Heart left ventricle (tissue), 16 donors: ENCODE data around the gene HSPB6. TPM values are rescaled to one million over a fixed set of nuclear protein-coding genes. Genes with fewer than 3 reads are reported as not detected.
"Not testable (repeated sequence)": the region's sequence is repeated elsewhere in the genome, so short reads cannot be mapped to it uniquely, and the experiment has no call there.

Source experiments
- ATAC-seq, 4 donors: fragments of 200-7000 bp; cut with Tn5 transposase; one replicate each; pipeline ENCODE4 v1.9.1; 2020 to 2022; ENCODE audit warnings: moderate library complexity in 4 of 4, mild to moderate bottlenecking in 3 of 4, moderate number of reproducible peaks in 1 of 4
- DNase-seq, 5 donors: peaks; one replicate each; pipeline ENCODE4 v3.0.0-alpha.2; 2020
- H3K27ac ChIP-seq, 12 donors: fragments of 200-600 bp; sonication (generic) in 4 of 12; one replicate each; pipeline versions ENCODE4 v1.5.0 to v1.8.0; 2016 to 2022; ENCODE audit warnings: mild to moderate bottlenecking in 2 of 12
- H3K27me3 ChIP-seq, 9 donors: fragments of 200-600 bp; sonication (generic) in 2 of 9; one replicate each; pipeline versions ENCODE4 v1.5.1 to v1.8.0; 2016 to 2022; ENCODE audit warnings: mild to moderate bottlenecking in 3 of 9
- H3K36me3 ChIP-seq, 9 donors: fragments of 200-600 bp; sonication (generic) in 2 of 9; one replicate each; pipeline versions ENCODE4 v1.5.0 to v1.8.0; 2018 to 2022; ENCODE audit warnings: mild to moderate bottlenecking in 2 of 9
- H3K4me1 ChIP-seq, 12 donors: fragments of 200-600 bp; sonication (generic) in 4 of 12; one replicate each; pipeline versions ENCODE4 v1.5.0 to v1.8.0; 2016 to 2022; ENCODE audit warnings: mild to moderate bottlenecking in 3 of 12
- H3K4me3 ChIP-seq, 12 donors: fragments of 200-600 bp; sonication (generic) in 4 of 12; one replicate each; pipeline versions ENCODE4 v1.5.0 to v1.8.0; 2017 to 2022; ENCODE audit warnings: mild to moderate bottlenecking in 9 of 12, moderate library complexity in 4 of 12
- H3K9me3 ChIP-seq, 12 donors: fragments of 200-600 bp; sonication (generic) in 4 of 12; one replicate each; pipeline versions ENCODE4 v1.5.0 to v1.8.0; 2016 to 2022; ENCODE audit warnings: mild to moderate bottlenecking in 1 of 12
- POLR2A ChIP-seq, 2 donors: fragments of 450-650 bp; IDR thresholded peaks; one replicate each; pipeline ENCODE4 v1.6.1; 2017; ENCODE audit warnings: antibody characterized with exemption in 2 of 2, mild to moderate bottlenecking in 2 of 2, moderate library complexity in 2 of 2
- WGBS, 4 donors: extraction: QIAGEN DNeasy Blood & Tissue Kit in 2 of 4; methylation state at CpG; one replicate each; pipeline versions ENCODE4 v1.1.5 to v1.1.7; 2013 to 2018; 5-methylcytosine and 5-hydroxymethylcytosine counted together
- intact Hi-C, 10 donors: fragments of 100-400 bp; cut with DNase I; formaldehyde crosslinking; loops; one replicate each; pipeline versions ENCODE4 v1.11.1 to v1.14.2; 2022
- polyA plus RNA-seq, 2 donors: library from polyadenylated mRNA; stranded (reverse); fragments of 200-250 nt; gene quantifications; one replicate each; pipeline ENCODE4 v1.2.3, GENCODE V29; 2013
- total RNA-seq, 9 donors: library from RNA; depleted of rRNA in 2 of 9; stranded (reverse); fragments of >200 nt in 2 of 9; fragmentation: NEBNext Ultra II Directional in 3 of 9; extraction: Animal tissue kit (Norgen Biotek cat#: 25700) in 3 of 9; gene quantifications; one replicate each; pipeline versions ENCODE4 v1.1.0 to v1.2.4, GENCODE V29; 2016 to 2023
- TF ChIP-seq, protein P1 (sequence below), 12 donors: fragments of 200-600 bp; sonication (generic) in 4 of 12; IDR thresholded peaks; one replicate each; pipeline versions ENCODE4 v1.5.0 to v1.8.0; 2018 to 2022; ENCODE audit warnings: antibody characterized with exemption in 12 of 12, mild to moderate bottlenecking in 5 of 12
- donor health status: ischemic (EF 13 %, LVEDD 7.1; RV severe dilation, severe dysfunction).
- donor health status: healthy with polysubstance abuse.
- donor health status: DM: no; HTN: yes; CAD: no.
- donor health status: DM: no; HTN: no; CAD: no.
- donor health status: ischemic (EF 25% LVEDD 6.9; RV normal size, moderate dysfunction).
- donor health status: ischemic (EF 25% LVEDD 5.7; RV mildly dilated, moderate dysfunction).
- donor health status: healthy.
- donor health status: DM: yes; HTN: yes; CAD: no.
- donor health status: ischemic (EF 35%, LVEDD 5.7; RV mildly dilated, moderate dysfunction).
- donor health status: nonischemic (EF 11% LVEDD 7.7; RV severe dilation, severe dysfunction).
- donor health status: DM: yes; HTN: yes; CAD: no.
- donor health status: PGD.
- donor health status: ischemic (EF 29% LVEDD 5.4; RV normal size, mild dysfunction).
- donor health status: nonischemic (EF 23%, LVEDD 6.1; RV moderate dilation, normal function).

The HSPB6 gene
- total and polyA plus RNA-seq, 11 donors = 156 to 1,012 (median 585) TPM

DNA sequence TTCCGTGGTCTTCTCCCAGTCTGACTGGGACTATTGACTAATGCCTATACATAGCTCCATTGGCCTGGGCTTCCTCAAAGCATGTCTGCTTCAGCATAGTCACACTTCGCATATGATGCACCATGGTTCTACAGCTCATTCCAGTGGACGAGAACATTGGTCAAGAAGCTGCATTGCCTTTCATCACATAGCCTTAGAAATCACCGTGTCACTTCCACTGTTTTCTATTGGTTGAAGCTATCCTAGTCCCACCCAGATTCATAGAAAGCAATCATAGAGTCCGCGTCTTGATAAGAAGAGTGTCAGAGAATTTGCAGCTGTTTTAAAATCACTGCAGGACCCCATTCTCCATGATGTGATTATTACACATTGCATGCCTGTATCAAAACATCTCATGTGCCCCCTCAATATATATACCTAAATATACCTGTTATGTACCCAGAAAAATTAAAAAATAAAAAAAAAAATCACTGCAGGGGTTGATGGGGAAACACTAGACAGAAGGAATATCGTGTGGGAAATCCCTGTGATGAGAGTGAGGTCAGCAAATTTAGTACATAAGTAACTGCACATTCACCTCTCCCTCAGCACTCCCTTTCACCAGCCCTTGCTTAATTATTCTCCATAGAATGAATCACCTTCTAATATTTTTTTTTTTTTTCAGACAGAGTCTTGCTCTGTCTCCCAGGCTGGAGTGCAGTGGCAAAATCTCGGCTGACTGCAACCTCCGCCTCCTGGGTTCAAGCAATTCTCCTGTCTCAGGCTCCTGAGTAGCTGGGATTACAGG is 16.4 kb upstream of the HSPB6 start:
- Histone ChIP-seq H3K27ac (no peak overlapping the region), H3K36me3 (peaks cover 0 to 10% (median 0%) of the 10 kb centered on the region in 9 donors), H3K27me3 (no peaks in the 10 kb centered on the region), H3K4me3 (no peak overlapping the region), H3K9me3 (no peaks in the 10 kb centered on the region), H3K4me1 (peaks cover 0 to 17% (median 5%) of the 10 kb centered on the region in 12 donors)
- TF ChIP-seq, protein P1, sequence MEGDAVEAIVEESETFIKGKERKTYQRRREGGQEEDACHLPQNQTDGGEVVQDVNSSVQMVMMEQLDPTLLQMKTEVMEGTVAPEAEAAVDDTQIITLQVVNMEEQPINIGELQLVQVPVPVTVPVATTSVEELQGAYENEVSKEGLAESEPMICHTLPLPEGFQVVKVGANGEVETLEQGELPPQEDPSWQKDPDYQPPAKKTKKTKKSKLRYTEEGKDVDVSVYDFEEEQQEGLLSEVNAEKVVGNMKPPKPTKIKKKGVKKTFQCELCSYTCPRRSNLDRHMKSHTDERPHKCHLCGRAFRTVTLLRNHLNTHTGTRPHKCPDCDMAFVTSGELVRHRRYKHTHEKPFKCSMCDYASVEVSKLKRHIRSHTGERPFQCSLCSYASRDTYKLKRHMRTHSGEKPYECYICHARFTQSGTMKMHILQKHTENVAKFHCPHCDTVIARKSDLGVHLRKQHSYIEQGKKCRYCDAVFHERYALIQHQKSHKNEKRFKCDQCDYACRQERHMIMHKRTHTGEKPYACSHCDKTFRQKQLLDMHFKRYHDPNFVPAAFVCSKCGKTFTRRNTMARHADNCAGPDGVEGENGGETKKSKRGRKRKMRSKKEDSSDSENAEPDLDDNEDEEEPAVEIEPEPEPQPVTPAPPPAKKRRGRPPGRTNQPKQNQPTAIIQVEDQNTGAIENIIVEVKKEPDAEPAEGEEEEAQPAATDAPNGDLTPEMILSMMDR (IDR thresholded peaks at IDR 0.05) = no peak
- no peak for TF ChIP-seq POLR2A (IDR thresholded peaks at IDR 0.05)
- 45 to 52% (median 50%) methylated on average over 9 of the region's 9 CpGs for WGBS, 4 donors
- DNase-seq = no peak
- no peak for ATAC-seq
- intact Hi-C loops = loop anchor here in 2 of 10 donors (10.0 kb wide), 2 partner anchors 112 to 162 kb away; partner anchors contain the start of gene LRFN3 (in 1 of the 2)

DNA sequence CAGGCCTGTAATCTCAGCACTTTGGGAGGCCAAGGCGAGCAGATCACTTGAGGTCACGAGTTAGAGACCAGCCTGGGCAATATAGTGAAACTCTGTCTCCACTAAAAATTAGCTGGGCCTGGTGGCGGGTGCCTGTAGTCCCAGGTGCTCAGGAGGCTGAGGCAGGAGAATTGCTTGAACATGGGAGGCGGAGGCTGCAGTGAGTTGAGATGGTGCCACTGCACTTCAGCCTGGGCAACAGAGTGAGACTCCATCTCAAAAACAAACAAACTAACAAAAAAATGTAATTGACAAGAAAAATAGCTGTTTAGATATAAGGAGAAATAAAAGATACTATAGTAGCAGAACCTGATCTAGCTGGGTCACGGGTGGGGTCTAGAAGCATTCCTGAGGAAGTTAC is 15.5 kb upstream of the HSPB6 start:
- not testable (repeated sequence) for H3K4me3 ChIP-seq, H3K27ac ChIP-seq, H3K9me3 ChIP-seq, H3K27me3 ChIP-seq, ATAC-seq, DNase-seq
- 93 to 97% (median 97%) methylated on average over 5 of the region's 5 CpGs for WGBS, 4 donors
- H3K36me3 ChIP-seq = peaks cover 0 to 11% (median 0%) of the 10 kb centered on the region in 9 donors
- intact Hi-C loops = loop anchor here in 2 of 10 donors (10.0 kb wide), 2 partner anchors 112 to 162 kb away; partner anchors contain the start of gene LRFN3 (in 1 of the 2)
- peaks cover 0 to 23% (median 5%) of the 10 kb centered on the region in 12 donors for H3K4me1 ChIP-seq

DNA sequence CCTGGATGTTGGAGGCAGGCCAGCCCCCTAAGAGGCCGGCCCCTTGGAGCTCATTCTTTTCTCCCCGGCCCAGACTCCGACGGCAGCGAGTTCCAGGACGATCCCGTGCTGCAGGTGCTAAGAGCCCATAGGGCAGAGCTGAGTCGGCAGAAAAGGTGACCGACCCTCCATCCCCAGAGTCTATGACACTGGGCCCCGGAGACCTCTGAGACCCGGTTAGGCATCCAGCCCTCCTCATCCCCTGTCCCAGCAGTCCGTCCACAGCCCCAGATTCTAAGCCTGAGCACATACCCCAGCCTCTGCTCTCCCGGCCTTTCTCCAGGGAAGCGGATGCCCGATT is 11.2 kb upstream of the HSPB6 start:
- WGBS, 4 donors = 61 to 84% (median 66%) methylated on average over 6 to 15 of the region's 15 CpGs
- no peak for DNase-seq

DNA sequence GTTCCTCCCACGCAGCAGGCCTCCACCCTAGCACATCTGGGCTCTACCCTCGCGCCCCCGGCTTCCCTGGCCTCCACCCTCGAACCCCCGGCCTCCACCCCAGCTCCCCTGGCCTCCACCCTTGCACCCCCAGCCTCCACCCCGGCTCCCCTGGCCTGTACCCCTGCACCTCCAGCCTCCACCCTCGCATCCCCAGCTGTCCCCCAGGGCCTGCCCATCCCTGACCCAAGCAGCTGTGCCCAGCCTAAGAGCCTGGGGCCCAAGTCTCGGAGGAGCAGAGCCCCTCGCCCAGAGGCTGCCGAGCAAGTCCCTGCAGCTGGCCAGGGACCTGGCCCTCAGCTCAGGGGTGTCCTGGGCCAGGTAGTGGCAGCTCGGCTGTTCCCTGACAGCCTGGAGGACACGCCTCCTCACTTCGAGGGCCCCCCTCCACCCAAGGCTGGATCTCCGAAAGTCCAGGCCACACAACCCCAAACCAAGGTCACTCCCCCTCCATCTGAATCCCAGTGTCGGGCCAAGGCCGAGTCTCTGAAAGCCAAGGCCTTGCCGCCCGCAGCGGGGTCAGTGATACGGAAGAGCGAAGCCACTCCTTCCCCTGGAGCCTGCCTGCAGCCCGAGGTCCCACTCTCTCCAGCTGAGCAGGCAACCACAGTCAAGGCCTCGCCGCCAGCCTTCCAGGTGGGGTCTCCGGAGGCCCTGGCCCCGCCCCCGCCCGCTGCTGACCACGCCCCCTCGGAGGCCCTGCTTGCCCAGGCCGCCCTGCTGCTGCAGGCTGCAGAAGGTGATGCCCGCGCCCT is 10.7 kb upstream of the HSPB6 start:
- Histone ChIP-seq H3K27ac (no peak overlapping the region), H3K9me3 (no peaks in the 10 kb centered on the region), H3K4me1 (peaks cover 0 to 6% (median 0%) of the 10 kb centered on the region in 12 donors), H3K27me3 (no peaks in the 10 kb centered on the region), H3K4me3 (no peak overlapping the region), H3K36me3 (peaks cover 0 to 43% (median 25%) of the 10 kb centered on the region in 9 donors)
- ATAC-seq = peak in 3 of 4 donors; percentile 31 to 51 (median 47)
- DNase-seq = peak in 1 of 5 donors; percentile 36
- intact Hi-C loops = no loop called here
- WGBS, 4 donors = 55 to 94% (median 66%) methylated on average over 10 to 34 of the region's 34 CpGs
- TF ChIP-seq, protein P1 (IDR thresholded peaks at IDR 0.05) = no peak
- TF ChIP-seq POLR2A (IDR thresholded peaks at IDR 0.05) = no peak

More for the DNA sequence above, 11.2 kb upstream of the HSPB6 start:
- intact Hi-C loops = no loop called here
- Histone ChIP-seq H3K4me3 (no peak overlapping the region), H3K9me3 (no peaks in the 10 kb centered on the region), H3K27me3 (no peaks in the 10 kb centered on the region), H3K4me1 (peaks cover 0 to 6% (median 0%) of the 10 kb centered on the region in 12 donors), H3K27ac (no peak overlapping the region), H3K36me3 (peaks cover 0 to 38% (median 19%) of the 10 kb centered on the region in 9 donors)
- TF ChIP-seq, protein P1 (IDR thresholded peaks at IDR 0.05) = no peak
- TF ChIP-seq POLR2A (IDR thresholded peaks at IDR 0.05) = no peak
- ATAC-seq = no peak
